ENCODE data around the gene ITGB4. TPM values are rescaled to one million over a fixed set of nuclear protein-coding genes. Genes with fewer than 3 reads are reported as not detected.

The ITGB4 gene
- total and polyA plus RNA-seq, 9 of the 15 experiments (the other 6 are each of a cell fraction or from before 2014, with no cell fraction given): 0.05 to 2.8 (median 0.76) TPM; not detected in 3

- TF ChIP-seq ELK3 (CRISPR knock-in tag; IDR thresholded peaks at IDR 0.05) (no peak), RNF2 (IDR thresholded peaks at IDR 0.05) (peak; percentile 75; the same call in 1 of the 2 replicates), USF1 (CRISPR knock-in tag; IDR thresholded peaks at IDR 0.05) (peak; percentile 95), DMBX1 (CRISPR knock-in tag; IDR thresholded peaks at IDR 0.05; ENCODE audit: borderline replicate concordance) (no peak), SIN3A (IDR thresholded peaks at IDR 0.05; ENCODE audit: borderline replicate concordance in 2 of 2, control insufficient read depth in 1 of 2, low read depth in 2 of 2, low read length in 2 of 2) (0 out of 4 replicates have a peak, but pooled peaks of 1 of the 2 experiments have one; percentile 3), ETS2 (tag; IDR thresholded peaks at IDR 0.05; ENCODE audit: borderline replicate concordance, poor library complexity, severe bottlenecking) (no peak), ZNF511 (CRISPR knock-in tag; IDR thresholded peaks at IDR 0.05) (peak; percentile 83), ILF3 (IDR thresholded peaks at IDR 0.05; ENCODE audit: borderline replicate concordance) (0 out of 2 replicates have a peak, but pooled peaks have one; percentile 64), LCOR (CRISPR knock-in tag; IDR thresholded peaks at IDR 0.05) (no peak), HMBOX1 (IDR thresholded peaks at IDR 0.05) (no peak), ZBTB40 (IDR thresholded peaks at IDR 0.05) (peak; percentile 30; the same call in 1 of the 2 replicates), ZBTB40 (CRISPR knock-in tag; IDR thresholded peaks at IDR 0.05) (no peak), ZFX (CRISPR knock-in tag; IDR thresholded peaks at IDR 0.05) (peak; percentile 84)
Observed at GRCh38 chr17:75753514-75754377, 32.5 kb downstream of the ITGB4 start (continued).

Measured in K562 (cell line).